ENCODE results near the gene LRPPRC. TPM values are rescaled to one million over a fixed set of nuclear protein-coding genes. Genes with fewer than 3 reads are reported as not detected.

Gene LRPPRC
- total RNA-seq, 1 experiment from 2014 or later = 253 TPM

GRCh38 chr2:44004735-44005602 lies 9.2 kb upstream of the LRPPRC start (continued):
- no peak for TF ChIP-seq TP53 (CRISPR knock-in tag; IDR thresholded peaks at IDR 0.05)
- no peak for TF ChIP-seq ATF3 (CRISPR knock-in tag; conservative IDR thresholded peaks at IDR 0.05)

GRCh38 chr2:44001716-44002115 lies 5.9 kb upstream of the LRPPRC start:
- Mint-ChIP-seq H3K4me1 (peaks cover 13% of the 10 kb centered on the region), H3K36me3 (no peaks in the 10 kb centered on the region), H3K27ac (no peak overlapping the region), H3K27me3 (ENCODE audit: low read depth) (no peaks in the 10 kb centered on the region), H3K4me3 (no peak overlapping the region), H3K9me3 (no peaks in the 10 kb centered on the region)
- ATAC-seq = no peak
- ChIA-PET CTCF (interaction anchor here (1.0 kb wide), 1 partner anchor 42 kb away, joined by 5 read pairs; no protein-coding TSS in a partner anchor), POLR2A (no interaction called here)
- TF ChIP-seq ZNF317 (CRISPR knock-in tag; IDR thresholded peaks at IDR 0.05; ENCODE audit: borderline replicate concordance, low read depth) = no peak
- TF ChIP-seq FOXK1 (CRISPR knock-in tag; IDR thresholded peaks at IDR 0.05) = no peak
- no peak for TF ChIP-seq CREB1 (CRISPR knock-in tag; IDR thresholded peaks at IDR 0.05)
- TF ChIP-seq ESRRA (CRISPR knock-in tag; IDR thresholded peaks at IDR 0.05; ENCODE audit: borderline replicate concordance) = no peak
- TF ChIP-seq ZNF512 (CRISPR knock-in tag; IDR thresholded peaks at IDR 0.05; ENCODE audit: borderline replicate concordance) = no peak
- TF ChIP-seq MLX (CRISPR knock-in tag; IDR thresholded peaks at IDR 0.05) = no peak
- TF ChIP-seq SOX15 (CRISPR knock-in tag; IDR thresholded peaks at IDR 0.05) = no peak
- TF ChIP-seq NR3C1 (CRISPR knock-in tag; conservative IDR thresholded peaks at IDR 0.05; ENCODE audit: low read depth) = no peak
- no peak for DNase-seq (ENCODE audit: low spot score)

GRCh38 chr2:43998263-43998662 lies 2.5 kb upstream of the LRPPRC start:
- Mint-ChIP-seq H3K4me3 (no peak overlapping the region), H3K9me3 (no peaks in the 10 kb centered on the region), H3K4me1 (peaks cover 16% of the 10 kb centered on the region), H3K27me3 (ENCODE audit: low read depth) (no peaks in the 10 kb centered on the region), H3K36me3 (peaks cover 15% of the 10 kb centered on the region), H3K27ac (no peak overlapping the region)
- ATAC-seq (no peak), DNase-seq (ENCODE audit: low spot score) (no peak)
- CTCF ChIA-PET = no interaction called here
- POLR2A ChIA-PET = no interaction called here
- TF ChIP-seq TEAD4 (CRISPR knock-in tag; IDR thresholded peaks at IDR 0.05) (no peak), ZNF317 (CRISPR knock-in tag; IDR thresholded peaks at IDR 0.05; ENCODE audit: borderline replicate concordance, low read depth) (no peak), PREB (CRISPR knock-in tag; IDR thresholded peaks at IDR 0.05; ENCODE audit: borderline replicate concordance) (no peak), ZNF512 (CRISPR knock-in tag; IDR thresholded peaks at IDR 0.05; ENCODE audit: borderline replicate concordance) (no peak), ZNF121 (CRISPR knock-in tag; IDR thresholded peaks at IDR 0.05) (0 out of 2 replicates have a peak, but pooled peaks have one; percentile 26), E2F1 (CRISPR knock-in tag; IDR thresholded peaks at IDR 0.05) (no peak), FOXK1 (CRISPR knock-in tag; IDR thresholded peaks at IDR 0.05) (no peak), FOXP4 (CRISPR knock-in tag; IDR thresholded peaks at IDR 0.05) (no peak), ZNF416 (CRISPR knock-in tag; IDR thresholded peaks at IDR 0.05) (no peak)
